GM12878 (cell line): ENCODE results near the gene DAPK3. TPM values are rescaled to one million over a fixed set of nuclear protein-coding genes. Genes with fewer than 3 reads are reported as not detected.

ENCODE experiments used
- ATAC-seq: fragments of 200-7000 bp; cut with Tn5 transposase; 3 replicates; pipeline ENCODE4 v1.9.1; 2020; ENCODE audit warnings: mild to moderate bottlenecking, moderate library complexity
- BruUV-seq: library from RNA; stranded (reverse); fragments of 400-500 nt; replicated peaks from 2 replicates; lab custom pipeline; 2021; lab: Mats Ljungman, UMichigan
- CTCF ChIA-PET: fragments of 300-600 bp; sonication (Branson Sonifier 250); formaldehyde crosslinking; extraction: SDS; loops from one replicate; lab custom pipeline; 2021; ENCODE audit warnings: inconsistent platforms; lab: Yijun Ruan, JAX
- POLR2A ChIA-PET: fragments of 350-600 bp; formaldehyde crosslinking; extraction: SDS; loops from one replicate; lab custom pipeline; 2021; ENCODE audit warnings: inconsistent platforms; lab: Charles Lee
- RAD21 ChIA-PET: fragments of 300-600 bp; sonication (Branson Sonifier 250); formaldehyde crosslinking; loops from one replicate; lab custom pipeline; 2023; ENCODE audit warnings: antibody characterized with exemption; ENCODE audit not compliant: unreplicated experiment; lab: Charles Lee
- SMC1A ChIA-PET: fragments of 300-600 bp; sonication (Branson Sonifier 250); formaldehyde crosslinking; loops from one replicate; lab custom pipeline; 2023; ENCODE audit not compliant: unreplicated experiment, uncharacterized antibody; lab: Charles Lee
- DNase-seq: peaks from one replicate; pipeline ENCODE4 v3.0.0-alpha.2; 2011; ENCODE audit warnings: low read depth, low spot score
- FAIRE-seq: peaks from 3 replicates; lab custom pipeline; 2011; peaks lifted over from hg19 to GRCh38; lab: Jason Lieb, UNC
- H2AFZ ChIP-seq: 2 replicates; pipeline ENCODE4 v1.6.0; 2011; ENCODE audit warnings: low read depth, low read length, control low read depth; ENCODE audit not compliant: control insufficient read depth
- H3K27ac ChIP-seq: 2 replicates; pipeline ENCODE4 v1.5.1; 2011; ENCODE audit warnings: control low read depth; ENCODE audit not compliant: control insufficient read depth, insufficient read depth
- H3K27me3 ChIP-seq, 2 experiments: replicated peaks in 1 of 2; 2 replicates each; pipeline versions ENCODE4 v1.6.0 to v1.6.1; 2011; ENCODE audit warnings: low read length in 1 of 2; ENCODE audit not compliant: control insufficient read depth in 2 of 2, insufficient read depth in 2 of 2
- H3K36me3 ChIP-seq, 2 experiments: 2 replicates each; pipeline ENCODE4 v1.5.1; 2011; ENCODE audit warnings: low read length in 1 of 2; ENCODE audit not compliant: control insufficient read depth in 2 of 2, insufficient read depth in 2 of 2
- H3K4me1 ChIP-seq: 2 replicates; pipeline ENCODE4 v1.6.1; 2011; ENCODE audit warnings: mild to moderate bottlenecking, low read length, moderate library complexity, mixed read lengths; ENCODE audit not compliant: control insufficient read depth, insufficient read depth
- H3K4me2 ChIP-seq: 2 replicates; pipeline ENCODE4 v1.6.0; 2011; ENCODE audit warnings: control low read depth; ENCODE audit not compliant: control insufficient read depth, insufficient read depth
- H3K4me3 ChIP-seq: fragments of 200-600 bp; sonication (generic); 2 replicates; pipeline ENCODE4 v1.5.1; 2016
- H3K79me2 ChIP-seq: 2 replicates; pipeline ENCODE4 v1.6.0; 2011; ENCODE audit warnings: low read length; ENCODE audit not compliant: control insufficient read depth, insufficient read depth
- H3K9ac ChIP-seq: 2 replicates; pipeline ENCODE4 v1.8.0; 2011; ENCODE audit warnings: low read length, control low read depth, mixed read lengths; ENCODE audit not compliant: control insufficient read depth, insufficient read depth
- H3K9me3 ChIP-seq: replicated peaks from 3 replicates; pipeline ENCODE4 v1.5.1; 2011; ENCODE audit warnings: mild to moderate bottlenecking, low read length; ENCODE audit not compliant: control insufficient read depth, insufficient read depth
- H4K20me1 ChIP-seq: 2 replicates; pipeline ENCODE4 v1.6.0; 2011; ENCODE audit not compliant: control insufficient read depth, insufficient read depth
- CBFB ChIP-seq: IDR thresholded peaks from 2 replicates; pipeline ENCODE4 v1.6.1; 2016; ENCODE audit warnings: antibody characterized with exemption, low read depth
- SMC3 ChIP-seq: IDR thresholded peaks from 2 replicates; pipeline ENCODE4 v1.6.1; 2011; ENCODE audit warnings: low read length, improper control_type of control experiment, borderline replicate concordance
- WGBS: methylation state at CpG from one replicate; pipeline ENCODE4 v1.1.6; 2016; ENCODE audit warnings: low lambda C conversion rate; ENCODE audit not compliant: insufficient replicate concordance, insufficient coverage; ENCODE audit errors: missing lambda C conversion rate; 5-methylcytosine and 5-hydroxymethylcytosine counted together
- in situ Hi-C: fragments of 300-500 bp; cut with MboI; formaldehyde crosslinking; loops from 9 replicates; pipeline ENCODE4 v1.14.3; 2018; ENCODE audit warnings: mixed read lengths
- intact Hi-C: fragments of 100-400 bp; cut with micrococcal nuclease; formaldehyde crosslinking; loops from one replicate; pipeline ENCODE4 v1.14.2; 2022; ENCODE audit not compliant: unreplicated experiment
- polyA plus RNA-seq, 11 experiments: library from polyadenylated mRNA; depleted of rRNA in 4 of 11; unstranded in 6 of 11; stranded (reverse) in 5 of 11; fragments of >200 nt; fragmentation: Nextera tagmentation in 4 of 11; fragmentation: Illumina TruSeq in 1 of 11; extraction: Ambion mirVana in 4 of 11; extraction: Trizol in 1 of 11; gene quantifications; 1 replicate in 1 of 11; 2 replicates in 10 of 11; pipeline versions ENCODE4 v1.2.1 to v1.2.3, GENCODE V29; 2011 to 2016; ENCODE audit warnings: inconsistent platforms in 2 of 11, missing spikeins in 2 of 11, low read depth in 1 of 11
- total RNA-seq, 4 experiments: library from RNA; depleted of rRNA in 3 of 4; stranded (reverse); fragments of >200 nt in 3 of 4; fragmentation: Illumina TruSeq in 1 of 4; extraction: Trizol in 1 of 4; gene quantifications; 2 replicates each; pipeline versions ENCODE4 v1.2.1 to v1.2.3, GENCODE V29; 2013 to 2021
- TF ChIP-seq, protein P1 (sequence below): fragments of 450-650 bp; IDR thresholded peaks from 2 replicates; pipeline ENCODE4 v1.6.1; 2017; ENCODE audit warnings: low read depth, mild to moderate bottlenecking, moderate library complexity
- TF ChIP-seq, protein P2 (sequence below): IDR thresholded peaks from 2 replicates; pipeline ENCODE4 v1.6.1; 2011; ENCODE audit warnings: low read depth, low read length, improper control_type of control experiment, borderline replicate concordance
- TF ChIP-seq, protein P3 (sequence below): fragments of 450-650 bp; IDR thresholded peaks from 2 replicates; pipeline ENCODE4 v1.6.1; 2017; ENCODE audit warnings: mild to moderate bottlenecking

Gene DAPK3
- total and polyA plus RNA-seq, 10 of the 15 experiments (the other 5 are each of a cell fraction or from before 2014, with no cell fraction given): 0.13 to 46.4 (median 24.8) TPM

DNA sequence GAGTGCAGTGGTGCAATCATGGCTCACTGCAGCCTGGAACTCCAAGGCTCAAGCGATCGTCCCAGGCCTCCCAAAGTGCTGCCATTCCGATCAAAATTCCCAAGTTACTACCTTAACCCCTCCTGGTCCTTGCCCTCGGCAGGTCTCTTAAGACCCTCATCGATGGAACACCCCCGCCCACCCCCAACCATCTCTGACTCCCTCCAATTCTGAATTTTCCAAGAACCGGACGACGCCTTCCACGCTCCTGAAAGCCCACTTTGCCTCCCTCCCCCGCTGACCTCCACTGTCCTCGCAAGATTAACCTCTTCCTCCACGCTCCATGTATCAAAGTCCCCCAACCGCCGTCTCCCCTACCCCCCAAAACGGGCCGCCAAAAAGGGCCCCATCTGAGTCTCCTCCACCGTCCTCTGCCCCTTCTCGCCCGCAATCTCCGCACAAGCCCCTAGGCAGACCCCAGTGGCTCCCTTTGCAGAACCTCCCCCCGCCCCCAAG lies 539 bp downstream of the DAPK3 start:
- SMC1A ChIA-PET: interaction anchor here (1.0 to 1.8 kb wide), 3 partner anchors 15 to 19 kb away, joined by 3 to 9 read pairs (median 4); partner anchors contain the start of gene EEF2
- Histone ChIP-seq H3K27me3 (no peaks in the 10 kb centered on the region), H3K79me2 (peaks cover 18% of the 10 kb centered on the region), H3K27ac (peak overlapping the region; percentile 62), H3K9ac (peak overlapping the region; percentile 89), H3K4me3 (peak overlapping the region; percentile 90), H4K20me1 (no peaks in the 10 kb centered on the region; the same call in 1 of the 2 replicates), H3K9me3 (no peaks in the 10 kb centered on the region), H3K4me2 (peak overlapping the region; percentile 62), H3K4me1 (peaks cover 3% of the 10 kb centered on the region), H3K36me3 (peaks cover 1 to 3% of the 10 kb centered on the region in 2 experiments; a peak in 2 of 4 replicates), H2AFZ (peak overlapping the region; percentile 81; the same call in 1 of the 2 replicates)
- no peak for ATAC-seq
- POLR2A ChIA-PET: interaction anchor here (0.9 to 3.3 kb wide), 4 partner anchors 12 to 19 kb away, joined by 3 to 12 read pairs (median 6); partner anchors contain the start of gene EEF2
- CTCF ChIA-PET: interaction anchor here (1.3 to 1.6 kb wide), 4 partner anchors 15 to 382 kb away, joined by 3 to 8 read pairs (median 6); partner anchors contain the start of gene EEF2
- WGBS: 4% methylated on average over 21 of the region's 22 CpGs
- TF ChIP-seq, protein P1, sequence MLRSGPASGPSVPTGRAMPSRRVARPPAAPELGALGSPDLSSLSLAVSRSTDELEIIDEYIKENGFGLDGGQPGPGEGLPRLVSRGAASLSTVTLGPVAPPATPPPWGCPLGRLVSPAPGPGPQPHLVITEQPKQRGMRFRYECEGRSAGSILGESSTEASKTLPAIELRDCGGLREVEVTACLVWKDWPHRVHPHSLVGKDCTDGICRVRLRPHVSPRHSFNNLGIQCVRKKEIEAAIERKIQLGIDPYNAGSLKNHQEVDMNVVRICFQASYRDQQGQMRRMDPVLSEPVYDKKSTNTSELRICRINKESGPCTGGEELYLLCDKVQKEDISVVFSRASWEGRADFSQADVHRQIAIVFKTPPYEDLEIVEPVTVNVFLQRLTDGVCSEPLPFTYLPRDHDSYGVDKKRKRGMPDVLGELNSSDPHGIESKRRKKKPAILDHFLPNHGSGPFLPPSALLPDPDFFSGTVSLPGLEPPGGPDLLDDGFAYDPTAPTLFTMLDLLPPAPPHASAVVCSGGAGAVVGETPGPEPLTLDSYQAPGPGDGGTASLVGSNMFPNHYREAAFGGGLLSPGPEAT: no peak
- TF ChIP-seq, protein P2, sequence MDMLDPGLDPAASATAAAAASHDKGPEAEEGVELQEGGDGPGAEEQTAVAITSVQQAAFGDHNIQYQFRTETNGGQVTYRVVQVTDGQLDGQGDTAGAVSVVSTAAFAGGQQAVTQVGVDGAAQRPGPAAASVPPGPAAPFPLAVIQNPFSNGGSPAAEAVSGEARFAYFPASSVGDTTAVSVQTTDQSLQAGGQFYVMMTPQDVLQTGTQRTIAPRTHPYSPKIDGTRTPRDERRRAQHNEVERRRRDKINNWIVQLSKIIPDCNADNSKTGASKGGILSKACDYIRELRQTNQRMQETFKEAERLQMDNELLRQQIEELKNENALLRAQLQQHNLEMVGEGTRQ: no peak
- TF ChIP-seq CBFB: no peak
- TF ChIP-seq, protein P3, sequence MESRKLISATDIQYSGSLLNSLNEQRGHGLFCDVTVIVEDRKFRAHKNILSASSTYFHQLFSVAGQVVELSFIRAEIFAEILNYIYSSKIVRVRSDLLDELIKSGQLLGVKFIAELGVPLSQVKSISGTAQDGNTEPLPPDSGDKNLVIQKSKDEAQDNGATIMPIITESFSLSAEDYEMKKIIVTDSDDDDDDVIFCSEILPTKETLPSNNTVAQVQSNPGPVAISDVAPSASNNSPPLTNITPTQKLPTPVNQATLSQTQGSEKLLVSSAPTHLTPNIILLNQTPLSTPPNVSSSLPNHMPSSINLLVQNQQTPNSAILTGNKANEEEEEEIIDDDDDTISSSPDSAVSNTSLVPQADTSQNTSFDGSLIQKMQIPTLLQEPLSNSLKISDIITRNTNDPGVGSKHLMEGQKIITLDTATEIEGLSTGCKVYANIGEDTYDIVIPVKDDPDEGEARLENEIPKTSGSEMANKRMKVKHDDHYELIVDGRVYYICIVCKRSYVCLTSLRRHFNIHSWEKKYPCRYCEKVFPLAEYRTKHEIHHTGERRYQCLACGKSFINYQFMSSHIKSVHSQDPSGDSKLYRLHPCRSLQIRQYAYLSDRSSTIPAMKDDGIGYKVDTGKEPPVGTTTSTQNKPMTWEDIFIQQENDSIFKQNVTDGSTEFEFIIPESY: no peak
- no peak for TF ChIP-seq SMC3
- no TSS peak for BruUV-seq
- intact Hi-C loops: no loop called here
- RAD21 ChIA-PET: interaction anchor here (0.5 to 1.5 kb wide), 5 partner anchors 15 to 409 kb away, joined by 3 to 8 read pairs (median 3); partner anchors contain the start of gene EEF2
- in situ Hi-C loops: no loop called here
- no peak for DNase-seq
- no peak for FAIRE-seq
